Loucy (cell line): ENCODE results near the gene PPARGC1A.

Experiments used
- H2AFZ ChIP-seq: fragments of 200-600 bp; sonication (generic); 2 replicates; pipeline ENCODE4 v1.6.0; 2016; ENCODE audit warnings: antibody characterized with exemption, mild to moderate bottlenecking, low read length, moderate library complexity
- H3F3A ChIP-seq: fragments of 200-600 bp; 2 replicates; pipeline ENCODE4 v1.6.0; 2016; ENCODE audit warnings: antibody characterized with exemption, low read depth, mild to moderate bottlenecking
- H3K27me3 ChIP-seq: fragments of 200-600 bp; sonication (generic); 2 replicates; pipeline ENCODE4 v1.6.1; 2014; ENCODE audit warnings: low read length, mild to moderate bottlenecking; ENCODE audit not compliant: insufficient read depth, poor library complexity, severe bottlenecking
- H3K36me3 ChIP-seq: fragments of 200-600 bp; sonication (generic); 2 replicates; pipeline ENCODE4 v1.6.1; 2016; ENCODE audit warnings: low read length; ENCODE audit not compliant: insufficient read depth
- H3K4me1 ChIP-seq: fragments of 200-600 bp; sonication (generic); 2 replicates; pipeline ENCODE4 v1.5.1; 2014; ENCODE audit warnings: low read length, mild to moderate bottlenecking; ENCODE audit not compliant: insufficient read depth, poor library complexity, severe bottlenecking
- H3K4me2 ChIP-seq: fragments of 200-600 bp; sonication (generic); 2 replicates; pipeline ENCODE4 v1.6.0; 2014; ENCODE audit warnings: antibody characterized with exemption, low read length, low read depth, mild to moderate bottlenecking; ENCODE audit not compliant: poor library complexity, severe bottlenecking
- H3K4me3 ChIP-seq: fragments of 200-600 bp; sonication (generic); 2 replicates; pipeline ENCODE4 v1.5.1; 2014; ENCODE audit warnings: low read length, mild to moderate bottlenecking, mixed read lengths; ENCODE audit not compliant: poor library complexity, severe bottlenecking
- H3K79me2 ChIP-seq: fragments of 200-600 bp; sonication (generic); 2 replicates; pipeline ENCODE4 v1.6.1; 2014; ENCODE audit warnings: low read length; ENCODE audit not compliant: insufficient read depth
- H3K9ac ChIP-seq: fragments of 200-600 bp; sonication (generic); 2 replicates; pipeline ENCODE4 v1.6.0; 2014; ENCODE audit warnings: mild to moderate bottlenecking, low read depth, low read length, moderate library complexity; ENCODE audit not compliant: poor library complexity, severe bottlenecking
- H3K9me2 ChIP-seq: fragments of 200-600 bp; sonication (generic); replicated peaks from 2 replicates; pipeline ENCODE4 v1.6.1; 2016; ENCODE audit warnings: low read depth, low read length, mixed read lengths
- H3K9me3 ChIP-seq: fragments of 200-600 bp; sonication (generic); 2 replicates; pipeline ENCODE4 v1.6.1; 2014; ENCODE audit warnings: mild to moderate bottlenecking, antibody characterized with exemption, low read length, low read depth; ENCODE audit not compliant: insufficient read depth
- H4K20me1 ChIP-seq: fragments of 200-600 bp; sonication (generic); 2 replicates; pipeline ENCODE4 v1.6.0; 2014; ENCODE audit warnings: antibody characterized with exemption, low read length, mild to moderate bottlenecking; ENCODE audit not compliant: insufficient read depth, poor library complexity, severe bottlenecking
- CTCF ChIP-seq: fragments of 200-600 bp; sonication (generic); conservative IDR thresholded peaks from 2 replicates; pipeline ENCODE4 v1.5.1; 2014; ENCODE audit warnings: mild to moderate bottlenecking, antibody characterized with exemption, low read length
- EZH2phosphoT487 ChIP-seq: fragments of 200-600 bp; IDR thresholded peaks from 2 replicates; pipeline ENCODE4 v1.6.1; 2018; ENCODE audit warnings: antibody characterized with exemption, mild to moderate bottlenecking, moderate library complexity, borderline replicate concordance

PPARGC1A gene

GRCh38 chr4:23856630-23857029, 33.2 kb downstream of the PPARGC1A start:
- Histone ChIP-seq H3K9ac (no peak overlapping the region), H3K4me1 (no peaks in the 10 kb centered on the region), H4K20me1 (no peaks in the 10 kb centered on the region), H3F3A (no peaks in the 10 kb centered on the region), H3K4me2 (no peak overlapping the region), H3K9me2 (no peaks in the 10 kb centered on the region), H3K79me2 (no peaks in the 10 kb centered on the region), H3K4me3 (no peak overlapping the region), H3K9me3 (0 out of 2 replicates have a peak, but pooled peaks cover 2% of the 10 kb centered on the region), H3K36me3 (no peaks in the 10 kb centered on the region), H3K27me3 (no peaks in the 10 kb centered on the region), H2AFZ (no peak overlapping the region)
- TF ChIP-seq CTCF (no peak), EZH2phosphoT487 (no peak)

GRCh38 chr4:23855912-23856605, 33.8 kb downstream of the PPARGC1A start:
- Histone ChIP-seq H2AFZ (no peak overlapping the region), H3K4me3 (no peak overlapping the region), H3K4me2 (no peak overlapping the region), H3K9me2 (no peaks in the 10 kb centered on the region), H3K9ac (no peak overlapping the region), H3K36me3 (no peaks in the 10 kb centered on the region), H3K4me1 (no peaks in the 10 kb centered on the region), H3F3A (no peaks in the 10 kb centered on the region), H3K79me2 (no peaks in the 10 kb centered on the region), H3K9me3 (no peaks in the 10 kb centered on the region), H4K20me1 (no peaks in the 10 kb centered on the region), H3K27me3 (no peaks in the 10 kb centered on the region)
- TF ChIP-seq CTCF (no peak), EZH2phosphoT487 (no peak)

- Histone ChIP-seq H3K36me3 (no peaks in the 10 kb centered on the region), H3K9me2 (no peaks in the 10 kb centered on the region), H3K4me2 (no peak overlapping the region), H3K4me1 (no peaks in the 10 kb centered on the region), H3K9me3 (no peaks in the 10 kb centered on the region), H3K27me3 (no peaks in the 10 kb centered on the region), H3K79me2 (no peaks in the 10 kb centered on the region), H2AFZ (no peak overlapping the region), H3K4me3 (no peak overlapping the region), H3K9ac (no peak overlapping the region), H3F3A (no peaks in the 10 kb centered on the region), H4K20me1 (no peaks in the 10 kb centered on the region)
- TF ChIP-seq CTCF = no peak
- no peak for TF ChIP-seq EZH2phosphoT487
These were observed 35.7 kb downstream of the PPARGC1A start for GRCh38 chr4:23853986-23854660.
